Central memory CD8-positive, alpha-beta T cell (primary cell): ENCODE results near the gene IBSP.

Experiments
- ATAC-seq: fragments of 150-1000 bp; cut with Tn5 transposase; replicated peaks from 2 replicates; pipeline ENCODE4 v1.10.0; 2022; ENCODE audit warnings: mild to moderate bottlenecking, moderate FRiP score, moderate number of reproducible peaks; ENCODE audit not compliant: poor library complexity, severe bottlenecking; ENCODE audit errors: extremely low read depth
- DNase-seq, 2 donors: peaks; one replicate each; pipeline ENCODE4 v3.0.0; 2021; ENCODE audit warnings: low spot score in 2 of 2
- H3K27ac Mint-ChIP-seq: one replicate; pipeline ENCODE4 v1.8.0; 2022; ENCODE audit warnings: low read depth, mild to moderate bottlenecking, moderate library complexity, mixed read lengths
- H3K27me3 Mint-ChIP-seq: one replicate; pipeline ENCODE4 v1.8.0; 2022; ENCODE audit warnings: mixed read lengths
- H3K36me3 Mint-ChIP-seq: one replicate; pipeline ENCODE4 v1.8.0; 2022; ENCODE audit warnings: mild to moderate bottlenecking, moderate library complexity, mixed read lengths; ENCODE audit not compliant: insufficient read depth
- H3K4me1 Mint-ChIP-seq: one replicate; pipeline ENCODE4 v1.8.0; 2022; ENCODE audit warnings: mixed read lengths
- H3K4me3 Mint-ChIP-seq: one replicate; pipeline ENCODE4 v1.8.0; 2022; ENCODE audit warnings: mild to moderate bottlenecking, moderate library complexity, mixed read lengths
- H3K9me3 Mint-ChIP-seq: one replicate; pipeline ENCODE4 v1.8.0; 2022; ENCODE audit warnings: mixed read lengths

IBSP gene, protein sequence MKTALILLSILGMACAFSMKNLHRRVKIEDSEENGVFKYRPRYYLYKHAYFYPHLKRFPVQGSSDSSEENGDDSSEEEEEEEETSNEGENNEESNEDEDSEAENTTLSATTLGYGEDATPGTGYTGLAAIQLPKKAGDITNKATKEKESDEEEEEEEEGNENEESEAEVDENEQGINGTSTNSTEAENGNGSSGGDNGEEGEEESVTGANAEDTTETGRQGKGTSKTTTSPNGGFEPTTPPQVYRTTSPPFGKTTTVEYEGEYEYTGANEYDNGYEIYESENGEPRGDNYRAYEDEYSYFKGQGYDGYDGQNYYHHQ

GRCh38 chr4:87799301-87800113, at the start of gene IBSP:
Gene IBSP, plus strand, starts transcription at chr4:87799554. Its CDS starts 2,808 bp downstream, at chr4:87802362.
- Mint-ChIP-seq H3K4me1 (no peaks in the 10 kb centered on the region), H3K4me3 (no peak within 1 kb of the TSS), H3K27me3 (peaks cover 6% of the 10 kb centered on the region), H3K9me3 (no peaks in the 10 kb centered on the region), H3K36me3 (no peaks in the 10 kb centered on the region), H3K27ac (no peak within 1 kb of the TSS)
- ATAC-seq = no peak
- DNase-seq = no peak

DNA sequence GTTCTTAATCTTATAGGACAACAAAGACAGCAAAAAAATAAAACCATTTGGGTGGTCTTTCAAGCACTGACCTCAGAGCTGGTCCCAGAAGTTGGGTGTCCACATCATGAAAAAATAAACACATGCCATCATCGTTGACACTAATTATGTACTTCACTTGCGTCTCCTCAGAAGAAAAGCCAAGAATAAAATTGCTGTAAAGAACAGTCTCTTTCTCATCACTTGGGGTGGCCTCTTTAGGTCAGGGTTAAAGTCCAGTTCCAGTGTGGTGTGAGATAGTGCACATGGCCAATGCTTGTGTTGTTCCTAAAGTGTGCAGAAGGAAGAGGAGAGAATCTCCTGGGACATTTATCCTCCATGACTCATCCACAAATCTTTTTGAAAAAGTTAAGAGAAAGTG, 49.5 kb upstream of the IBSP start:
- Mint-ChIP-seq H3K9me3 (peaks cover 11% of the 10 kb centered on the region), H3K4me3 (no peak overlapping the region), H3K4me1 (no peaks in the 10 kb centered on the region), H3K27ac (no peak overlapping the region), H3K36me3 (no peaks in the 10 kb centered on the region), H3K27me3 (peaks cover 6% of the 10 kb centered on the region)
- no peak for ATAC-seq
- no peak for DNase-seq

- H3K36me3 Mint-ChIP-seq = no peaks in the 10 kb centered on the region
Observed at GRCh38 chr4:87758270-87758669, 41.1 kb upstream of the IBSP start.

DNA sequence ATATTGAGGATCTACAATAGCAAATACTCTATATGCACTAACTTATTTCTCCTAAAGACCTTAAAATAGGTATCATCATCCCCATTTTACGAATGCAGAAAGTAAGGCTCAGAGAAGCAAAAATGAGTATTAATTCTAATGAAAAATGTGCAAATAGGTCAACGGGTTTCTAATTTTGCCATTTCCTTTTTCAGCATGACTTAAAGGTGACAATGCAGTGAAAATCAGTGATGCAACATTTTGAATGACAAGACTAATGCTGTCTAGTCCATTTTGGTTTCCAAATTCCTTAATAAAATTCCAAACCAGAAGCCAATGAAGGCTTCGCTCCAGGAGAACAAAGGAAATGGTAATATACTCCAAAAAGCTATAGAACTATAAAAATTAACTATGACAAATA, 37.0 kb upstream of the IBSP start:
- peaks cover 8% of the 10 kb centered on the region for H3K9me3 Mint-ChIP-seq
- no peaks in the 10 kb centered on the region for H3K36me3 Mint-ChIP-seq
- no peak for ATAC-seq
- no peak overlapping the region for H3K27ac Mint-ChIP-seq
- H3K4me1 Mint-ChIP-seq = no peaks in the 10 kb centered on the region
- H3K27me3 Mint-ChIP-seq = no peaks in the 10 kb centered on the region
- H3K4me3 Mint-ChIP-seq = no peak overlapping the region
- DNase-seq = no peak

More at GRCh38 chr4:87758270-87758669, 41.1 kb upstream of the IBSP start:
- ATAC-seq = no peak
- DNase-seq = no peak
- no peaks in the 10 kb centered on the region for H3K4me1 Mint-ChIP-seq
- no peak overlapping the region for H3K4me3 Mint-ChIP-seq
- H3K27me3 Mint-ChIP-seq = no peaks in the 10 kb centered on the region
- H3K9me3 Mint-ChIP-seq = no peaks in the 10 kb centered on the region
- no peak overlapping the region for H3K27ac Mint-ChIP-seq

- no peaks in the 10 kb centered on the region for H3K4me1 Mint-ChIP-seq
- H3K27me3 Mint-ChIP-seq = no peaks in the 10 kb centered on the region
- H3K36me3 Mint-ChIP-seq = no peaks in the 10 kb centered on the region
- ATAC-seq (no peak), DNase-seq (no peak)
- no peak overlapping the region for H3K4me3 Mint-ChIP-seq
- H3K9me3 Mint-ChIP-seq = no peaks in the 10 kb centered on the region
- H3K27ac Mint-ChIP-seq = no peak overlapping the region
Observed at GRCh38 chr4:87781569-87781968, 17.8 kb upstream of the IBSP start.

DNA sequence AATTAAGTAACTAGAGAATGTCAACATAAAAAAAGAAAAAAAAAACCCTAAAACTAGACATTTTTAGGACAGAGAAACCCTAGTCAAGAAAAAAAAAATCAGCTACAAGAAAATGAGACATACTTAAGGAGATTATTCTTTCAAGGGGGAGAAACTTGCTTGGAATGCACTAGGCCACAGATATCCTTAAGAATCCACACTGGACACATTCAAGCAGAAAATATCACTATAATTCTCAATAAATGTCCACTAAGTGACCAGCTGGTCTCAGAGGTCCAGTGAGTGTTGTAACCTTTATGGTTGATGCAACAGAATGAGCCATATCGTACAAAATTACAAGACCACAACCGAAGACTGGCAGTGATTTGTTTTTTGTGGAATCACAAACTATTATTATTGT, 15.6 kb upstream of the IBSP start:
- H3K36me3 Mint-ChIP-seq = no peaks in the 10 kb centered on the region
- DNase-seq = no peak
- H3K4me3 Mint-ChIP-seq = no peak overlapping the region
- H3K27me3 Mint-ChIP-seq = no peaks in the 10 kb centered on the region
- no peak overlapping the region for H3K27ac Mint-ChIP-seq
- no peaks in the 10 kb centered on the region for H3K9me3 Mint-ChIP-seq
- H3K4me1 Mint-ChIP-seq = no peaks in the 10 kb centered on the region
- no peak for ATAC-seq

GRCh38 chr4:87785731-87786509, 13.4 kb upstream of the IBSP start:
- no peaks in the 10 kb centered on the region for H3K27me3 Mint-ChIP-seq
- no peak for ATAC-seq
- no peaks in the 10 kb centered on the region for H3K36me3 Mint-ChIP-seq
- H3K27ac Mint-ChIP-seq = no peak overlapping the region
- no peaks in the 10 kb centered on the region for H3K4me1 Mint-ChIP-seq
- DNase-seq = no peak
- no peaks in the 10 kb centered on the region for H3K9me3 Mint-ChIP-seq
- H3K4me3 Mint-ChIP-seq = no peak overlapping the region

DNA sequence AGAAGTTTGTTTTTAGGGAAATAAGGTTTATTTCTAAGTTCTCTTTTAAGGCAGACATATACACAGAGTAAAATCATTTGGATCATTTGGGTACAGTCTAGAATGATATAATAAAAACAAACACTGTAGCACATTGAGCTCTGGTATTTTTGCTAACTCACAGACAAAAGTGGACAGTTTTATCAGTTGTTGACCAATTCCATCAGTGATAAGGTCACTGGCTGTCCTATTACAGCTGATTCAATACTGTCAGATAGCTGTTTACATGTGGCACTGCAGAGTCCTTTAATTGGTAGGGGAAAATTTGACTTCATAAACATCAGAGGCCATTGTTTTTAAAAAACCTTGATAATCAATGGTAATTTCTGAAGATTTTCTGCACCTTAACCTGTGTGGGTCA, 3.5 kb downstream of the IBSP start:
- no peaks in the 10 kb centered on the region for H3K4me1 Mint-ChIP-seq
- H3K9me3 Mint-ChIP-seq = no peaks in the 10 kb centered on the region
- DNase-seq (no peak), ATAC-seq (no peak)
- H3K36me3 Mint-ChIP-seq = no peaks in the 10 kb centered on the region
- H3K27ac Mint-ChIP-seq = no peak overlapping the region
- no peak overlapping the region for H3K4me3 Mint-ChIP-seq
- H3K27me3 Mint-ChIP-seq = no peaks in the 10 kb centered on the region

GRCh38 chr4:87803421-87803820, 4.1 kb downstream of the IBSP start:
- DNase-seq (no peak), ATAC-seq (no peak)
- Mint-ChIP-seq H3K4me1 (no peaks in the 10 kb centered on the region), H3K27me3 (no peaks in the 10 kb centered on the region), H3K4me3 (no peak overlapping the region), H3K36me3 (no peaks in the 10 kb centered on the region), H3K9me3 (no peaks in the 10 kb centered on the region), H3K27ac (no peak overlapping the region)

GRCh38 chr4:87804871-87805270, 5.5 kb downstream of the IBSP start:
- no peaks in the 10 kb centered on the region for H3K9me3 Mint-ChIP-seq
- no peaks in the 10 kb centered on the region for H3K4me1 Mint-ChIP-seq
- no peaks in the 10 kb centered on the region for H3K36me3 Mint-ChIP-seq
- no peak overlapping the region for H3K27ac Mint-ChIP-seq
- DNase-seq (no peak), ATAC-seq (no peak)
- H3K27me3 Mint-ChIP-seq = no peaks in the 10 kb centered on the region
- no peak overlapping the region for H3K4me3 Mint-ChIP-seq

DNA sequence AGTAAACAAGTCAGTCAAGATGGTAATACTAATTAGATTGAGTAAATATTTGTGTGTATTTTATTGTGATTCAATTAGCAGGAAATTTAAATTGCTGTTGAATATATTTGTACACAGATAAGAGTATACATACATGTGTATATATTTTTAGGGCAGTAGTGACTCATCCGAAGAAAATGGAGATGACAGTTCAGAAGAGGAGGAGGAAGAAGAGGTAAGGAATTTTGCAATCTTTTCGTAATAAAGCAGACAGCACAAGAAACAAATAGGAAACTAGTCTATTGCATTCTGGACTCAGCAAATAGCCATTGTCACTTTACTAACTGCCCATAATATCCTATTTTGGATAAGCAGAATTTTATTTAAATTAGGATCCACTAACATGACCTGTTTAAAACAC, 6.6 kb downstream of the IBSP start:
- no peak for DNase-seq
- ATAC-seq = no peak
- Mint-ChIP-seq H3K4me1 (no peaks in the 10 kb centered on the region), H3K36me3 (no peaks in the 10 kb centered on the region), H3K4me3 (no peak overlapping the region), H3K27ac (no peak overlapping the region), H3K9me3 (peaks cover under 1% of the 10 kb centered on the region), H3K27me3 (no peaks in the 10 kb centered on the region)

DNA sequence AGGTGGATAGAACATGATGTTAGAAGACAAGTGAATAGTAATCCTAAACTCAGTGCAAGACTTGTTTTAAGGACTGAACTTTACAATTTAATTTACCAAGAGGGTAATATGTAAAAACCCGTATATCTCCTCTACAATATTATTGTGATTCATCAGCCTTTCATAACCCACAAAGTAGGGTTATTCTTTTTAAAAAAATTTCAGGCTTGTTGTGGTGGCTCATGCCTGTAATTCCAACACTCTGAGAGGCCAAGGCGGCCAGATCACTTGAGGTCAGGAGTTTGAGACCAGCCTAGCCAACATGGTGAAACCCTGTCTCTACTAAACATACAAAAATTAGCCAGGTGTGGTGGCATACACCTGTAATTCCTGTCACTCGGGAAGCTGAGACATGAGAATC, 7.2 kb downstream of the IBSP start:
- DNase-seq (no peak), ATAC-seq (no peak)
- Mint-ChIP-seq H3K27ac (no peak overlapping the region), H3K27me3 (no peaks in the 10 kb centered on the region), H3K36me3 (no peaks in the 10 kb centered on the region), H3K4me1 (no peaks in the 10 kb centered on the region), H3K4me3 (no peak overlapping the region), H3K9me3 (peaks cover 6% of the 10 kb centered on the region)
